NCI-H2227 (cell line): Measurements from ENCODE around the gene PDE4D.

Source experiments
- DNase-seq: peaks from one replicate; lab custom pipeline; 2025; ENCODE audit not compliant: unreplicated experiment; lab: John Stamatoyannopoulos, UW

Gene PDE4D

DNA sequence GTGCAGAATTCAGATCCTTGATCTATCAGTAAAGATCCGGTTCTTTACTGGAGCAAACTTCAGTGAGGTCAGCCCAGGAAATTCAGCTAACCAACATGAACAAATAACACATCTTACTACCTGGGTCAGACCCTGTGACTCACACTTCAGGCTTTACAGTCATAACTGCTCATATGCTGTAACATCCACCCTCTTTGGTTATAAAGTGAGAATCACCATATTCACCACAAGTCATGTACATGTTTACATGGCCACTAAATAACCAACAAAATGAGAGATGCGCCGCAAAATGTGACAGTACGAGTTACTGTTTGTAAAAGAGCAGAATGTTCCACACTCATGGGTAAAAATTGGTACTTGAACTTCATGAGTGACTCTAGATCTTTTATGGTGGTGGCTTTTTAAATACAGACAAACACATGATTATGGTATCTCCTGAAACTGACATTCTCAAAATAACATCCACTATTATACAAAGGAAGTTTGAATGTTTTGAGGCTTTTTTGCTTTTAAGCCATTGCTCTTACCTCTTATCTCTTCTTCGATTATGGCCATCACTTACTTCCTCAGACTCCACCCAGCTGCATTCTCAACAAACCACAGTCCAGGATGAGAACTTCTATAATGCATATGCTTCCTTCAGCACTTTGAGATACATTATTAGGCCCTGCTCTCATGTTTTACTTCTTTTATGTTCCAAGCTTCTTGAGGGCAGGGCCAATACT is 794.1 kb downstream of the PDE4D start:
- DNase-seq = no peak

- DNase-seq = no peak
These were observed 794.8 kb downstream of the PDE4D start for GRCh38 chr5:59098743-59099142.

GRCh38 chr5:59097712-59098111 is 795.8 kb downstream of the PDE4D start:
- DNase-seq = no peak

DNA sequence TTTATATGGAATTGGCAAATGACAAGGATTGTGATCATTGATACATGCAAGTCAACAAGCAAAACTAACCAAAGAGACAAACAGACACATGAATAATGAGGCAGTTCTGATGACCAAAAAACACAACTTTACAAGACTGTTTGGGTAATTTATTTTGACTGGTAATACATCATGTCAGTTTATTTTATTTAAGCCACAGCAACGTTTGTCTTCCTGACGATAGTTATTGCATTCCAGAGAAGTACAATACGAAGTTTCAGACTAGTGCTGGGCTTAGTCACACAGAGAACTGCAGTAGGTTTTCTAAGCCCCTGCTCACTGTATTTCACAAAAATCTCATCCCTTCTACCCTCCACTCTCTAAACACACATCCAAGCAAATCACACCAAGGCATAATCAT is 796.4 kb downstream of the PDE4D start:
- DNase-seq = no peak

DNA sequence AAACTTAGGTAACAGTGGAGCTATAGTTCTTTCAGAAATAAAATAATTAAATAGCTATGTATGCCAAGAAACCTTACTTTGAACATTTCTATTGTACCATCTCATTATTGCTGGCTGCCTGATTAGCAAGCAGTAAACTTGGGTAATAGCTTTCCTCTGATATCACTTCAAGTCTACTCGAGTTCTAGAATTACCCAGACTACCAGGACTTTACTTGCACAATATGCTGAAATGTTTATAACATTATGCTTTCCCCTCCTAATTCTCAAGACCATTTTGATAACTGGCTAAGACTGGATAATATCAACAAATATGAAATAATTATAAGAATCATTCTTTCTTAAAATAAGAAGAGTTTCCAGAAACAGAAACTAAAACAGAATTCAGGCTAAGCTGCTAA is 798.0 kb downstream of the PDE4D start:
- no peak for DNase-seq

- DNase-seq = no peak
These were observed 798.7 kb downstream of the PDE4D start for GRCh38 chr5:59094864-59095263.

DNA sequence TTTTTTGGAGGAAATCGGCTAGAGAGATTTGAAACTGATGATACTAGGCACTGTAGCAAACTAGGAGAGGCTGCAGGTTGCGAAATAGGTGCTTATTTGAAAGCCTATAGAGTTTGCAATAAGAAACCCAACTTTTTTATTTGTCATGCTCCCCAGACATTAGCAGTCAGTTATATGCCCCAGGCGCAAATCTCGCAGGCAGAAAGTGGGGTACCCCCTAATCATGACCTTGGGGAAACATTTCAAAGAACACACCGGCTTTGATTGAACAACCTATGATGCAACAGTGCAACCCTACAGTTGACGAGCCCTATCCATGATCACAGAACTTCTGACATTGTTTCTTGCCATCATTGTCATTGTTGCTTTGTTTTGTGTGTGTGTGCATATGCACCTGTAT is 800.2 kb downstream of the PDE4D start:
- no peak for DNase-seq

DNA sequence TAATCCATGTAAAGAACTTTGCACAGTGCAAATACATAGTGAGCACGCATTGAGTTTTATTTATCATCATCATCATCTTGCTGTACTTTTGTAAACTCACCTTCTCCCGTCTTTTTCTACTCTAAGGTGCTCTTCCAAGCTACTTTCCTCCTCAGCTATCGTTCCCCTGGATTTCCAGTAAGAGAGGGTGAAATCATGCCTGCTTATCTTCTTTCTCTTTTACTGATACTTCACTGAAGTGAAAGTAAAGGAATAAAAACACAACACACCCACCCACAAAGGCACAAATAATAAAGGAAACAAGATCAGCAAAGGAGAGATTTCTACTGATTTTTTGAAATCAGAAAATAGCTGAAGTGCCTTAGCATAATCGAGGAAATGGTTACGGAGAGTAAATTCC is 800.8 kb downstream of the PDE4D start:
- no peak for DNase-seq

DNA sequence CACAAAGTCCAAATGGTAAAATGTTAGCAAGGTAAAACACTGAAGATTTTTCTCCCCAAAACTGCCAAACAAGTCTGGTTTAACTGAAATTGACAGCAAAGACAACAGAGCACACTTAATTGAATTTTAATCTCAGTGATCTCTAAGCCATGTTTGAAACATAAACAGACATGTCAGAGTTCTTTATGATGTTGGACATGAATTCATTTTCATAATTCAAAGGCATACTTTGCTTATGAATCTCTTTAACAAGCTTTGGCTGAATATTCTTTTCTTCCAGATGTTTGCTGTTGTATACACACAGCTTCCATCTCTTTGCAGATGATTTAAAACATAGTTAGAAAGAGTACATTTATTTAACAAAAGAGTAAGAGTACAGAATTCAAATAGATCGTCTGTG is 801.6 kb downstream of the PDE4D start:
- DNase-seq = no peak

GRCh38 chr5:59090323-59090722 is 803.2 kb downstream of the PDE4D start:
- no peak for DNase-seq

- no peak for DNase-seq
These were observed 803.8 kb downstream of the PDE4D start for GRCh38 chr5:59089767-59090166.

GRCh38 chr5:59088546-59088945 is 805.0 kb downstream of the PDE4D start:
- DNase-seq = no peak

DNA sequence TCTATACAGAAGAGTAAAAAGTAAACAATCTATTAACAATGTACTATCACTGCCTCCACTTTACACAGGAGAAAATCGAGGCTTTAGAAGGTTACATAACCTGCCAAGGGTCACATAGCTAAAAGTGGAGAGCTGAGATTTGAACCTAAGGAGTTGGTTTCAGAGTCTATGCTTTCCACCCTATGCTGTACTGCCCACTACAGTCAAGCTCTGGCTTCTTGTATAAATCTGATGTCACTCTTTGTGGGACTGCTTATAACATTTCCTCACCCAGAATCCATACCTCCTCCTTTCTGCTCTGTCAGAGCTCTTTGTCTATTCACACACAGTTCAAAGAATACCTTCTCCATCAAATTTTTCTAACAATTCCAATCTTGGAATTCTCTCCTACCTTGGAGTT is 807.5 kb downstream of the PDE4D start:
- no peak for DNase-seq

DNA sequence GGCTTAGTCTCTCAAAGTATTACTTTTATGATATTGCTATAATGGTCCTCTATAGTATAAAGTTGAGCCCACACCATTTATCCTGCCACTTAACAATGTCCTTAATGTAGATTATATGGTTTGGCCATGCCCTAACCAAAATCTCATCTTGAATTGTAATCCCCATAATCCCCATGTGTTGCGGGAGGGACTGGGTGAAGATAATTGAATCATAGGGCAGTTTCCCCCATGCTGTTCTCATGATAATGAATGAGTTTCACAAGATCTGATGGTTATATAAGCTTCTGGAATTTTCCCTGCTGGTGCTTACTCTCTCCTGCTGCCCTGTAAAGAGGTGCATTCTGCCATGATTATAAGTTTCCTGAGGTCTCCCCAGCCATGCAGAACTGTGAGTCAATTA is 811.8 kb downstream of the PDE4D start:
- no peak for DNase-seq

DNA sequence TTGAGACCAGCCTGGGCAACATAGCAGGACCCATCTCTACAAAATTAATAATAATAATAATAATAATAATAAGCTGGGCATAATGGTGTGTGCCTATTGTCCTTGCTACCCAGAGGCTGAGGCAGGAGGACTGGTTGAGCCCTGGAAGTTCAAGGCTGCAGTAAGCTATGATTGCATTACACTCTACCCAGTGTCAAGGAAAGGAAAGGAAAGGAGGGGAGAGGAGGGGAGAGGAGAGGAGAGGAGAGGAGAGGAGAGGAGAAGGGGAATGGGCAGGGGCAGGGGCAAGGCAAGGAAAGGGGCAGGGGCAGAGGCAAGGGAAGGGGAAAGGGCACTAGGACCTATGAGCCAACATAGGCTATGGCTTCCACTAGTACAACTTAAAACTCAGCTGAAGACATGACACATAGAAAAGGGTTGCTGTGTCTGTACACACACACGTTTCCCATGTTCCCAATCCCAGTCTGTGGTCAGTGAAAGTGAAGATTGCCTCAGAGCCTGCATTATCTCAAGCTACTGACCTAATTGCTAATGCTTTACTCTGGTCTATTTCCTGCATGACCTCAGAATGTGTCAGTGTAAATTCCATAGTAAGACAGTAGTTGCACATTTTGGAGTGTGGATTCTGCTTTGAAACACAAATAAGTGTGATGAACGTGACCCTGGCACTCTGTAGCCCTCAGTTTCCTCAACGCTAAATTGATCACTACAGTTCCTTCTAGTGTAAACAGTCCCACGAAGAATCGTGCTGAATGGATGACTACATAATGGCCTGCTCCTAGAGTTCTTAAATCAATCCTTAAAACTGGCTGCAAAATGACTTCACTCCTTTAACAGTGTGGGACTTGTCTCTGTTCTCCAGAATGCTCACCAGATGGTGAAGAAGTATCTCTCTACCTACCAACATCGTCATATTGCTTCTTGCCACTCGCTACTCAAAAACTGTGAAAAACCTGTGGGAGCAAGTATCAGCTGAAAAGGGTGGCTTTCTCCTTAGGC is 813.6 kb downstream of the PDE4D start:
- DNase-seq = no peak

DNA sequence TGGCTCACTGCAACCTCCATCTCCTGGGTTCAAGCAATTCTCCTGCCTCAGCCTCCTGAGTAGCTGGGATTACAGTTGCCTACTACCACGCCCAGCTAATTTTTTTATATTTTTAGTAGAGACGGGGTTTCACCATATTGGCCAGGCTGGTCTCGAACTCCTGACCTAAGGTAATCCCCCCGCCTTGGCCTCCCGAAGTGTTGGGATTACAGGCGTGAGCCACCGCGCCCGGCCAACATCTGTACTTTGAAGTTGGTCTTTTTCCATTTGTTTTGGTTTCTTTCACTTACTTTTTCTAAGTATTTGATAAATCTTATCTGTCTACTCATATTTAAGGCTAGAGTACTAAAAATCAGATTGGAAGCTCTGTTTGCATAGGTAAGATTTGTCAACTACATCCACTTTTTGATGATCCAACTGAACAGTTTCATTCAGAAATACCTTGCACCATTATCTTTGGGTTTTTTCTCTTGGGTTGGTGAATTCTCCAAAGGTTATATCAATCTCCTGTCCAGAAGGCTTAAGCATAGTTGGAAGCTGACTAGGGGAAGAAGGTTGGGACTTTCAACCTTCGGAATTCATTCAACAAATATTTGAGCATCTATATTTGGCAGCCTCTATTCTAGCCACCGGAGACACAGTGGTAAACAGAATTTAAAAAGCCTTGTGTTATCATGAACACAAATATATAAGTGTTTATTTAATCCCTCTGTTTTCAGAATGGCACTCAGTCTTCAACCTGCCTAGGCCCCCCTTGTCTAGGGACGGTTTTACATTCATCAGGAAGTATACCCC is 821.6 kb downstream of the PDE4D start:
- no peak for DNase-seq

GRCh38 chr5:59069438-59070079 is 824.0 kb downstream of the PDE4D start:
- DNase-seq = no peak

GRCh38 chr5:59067956-59068656 is 825.4 kb downstream of the PDE4D start:
- DNase-seq = no peak

DNA sequence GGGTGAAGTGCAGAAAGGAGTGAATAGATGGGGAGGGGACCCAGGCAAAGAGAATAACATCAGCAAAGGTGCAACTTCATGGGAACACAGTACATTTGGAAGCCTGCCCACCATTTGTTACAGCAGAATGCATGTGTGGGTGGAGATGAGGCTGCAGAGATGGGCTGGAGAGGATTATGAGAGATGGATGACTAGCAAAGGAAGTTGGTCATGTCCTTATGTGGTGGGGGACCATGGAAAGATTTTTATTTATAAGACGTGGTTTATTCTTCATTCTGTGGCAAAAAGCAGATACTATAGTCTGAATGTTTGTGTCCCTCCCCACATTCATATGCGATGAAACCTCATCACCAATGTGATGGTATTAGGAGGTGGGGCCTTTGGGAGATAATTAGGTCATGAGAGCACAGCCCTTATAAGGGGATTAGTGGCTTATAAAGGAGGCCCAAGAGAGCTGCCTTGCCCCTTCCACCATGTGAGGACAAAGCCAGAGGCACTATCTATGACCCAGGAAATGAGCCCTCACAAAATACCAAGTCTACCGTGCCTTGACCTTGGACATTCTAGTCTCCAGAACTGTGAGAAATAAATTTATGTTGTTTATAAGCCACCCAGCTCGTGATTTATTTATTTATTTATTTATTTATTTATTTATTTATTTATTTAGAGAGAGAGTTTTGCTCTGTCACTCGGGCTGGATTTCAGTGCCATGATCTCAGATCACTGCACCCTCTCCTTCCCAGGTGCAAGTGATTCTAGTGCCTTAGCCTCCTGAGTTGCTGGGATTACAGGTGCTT is 827.0 kb downstream of the PDE4D start:
- no peak for DNase-seq

- DNase-seq = no peak
These were observed 828.0 kb downstream of the PDE4D start for GRCh38 chr5:59065554-59065953.
